WTC11 (cell line): Measurements from ENCODE around the gene CMTM1. TPM values are rescaled to one million over a fixed set of nuclear protein-coding genes. Genes with fewer than 3 reads are reported as not detected.

Experiments
- ATAC-seq: fragments of 200-7000 bp; cut with Tn5 transposase; 2 replicates; pipeline ENCODE4 v1.10.0; 2021; ENCODE audit warnings: mild to moderate bottlenecking, moderate library complexity
- CTCF ChIA-PET: fragments of 300-600 bp; sonication (Branson Sonifier 250); formaldehyde crosslinking; loops from one replicate; lab custom pipeline; 2021; ENCODE audit warnings: antibody characterized with exemption; lab: Charles Lee
- POLR2A ChIA-PET: fragments of 350-600 bp; sonication (Branson Sonifier 250); formaldehyde crosslinking; loops from one replicate; lab custom pipeline; 2021; ENCODE audit warnings: antibody characterized with exemption; lab: Charles Lee
- DNase-seq: peaks from one replicate; pipeline ENCODE4 v3.0.0; 2021; ENCODE audit warnings: low spot score
- H3K27ac Mint-ChIP-seq: 2 replicates; pipeline ENCODE4 v1.8.0; 2021; ENCODE audit warnings: mixed read lengths
- H3K27me3 Mint-ChIP-seq: 2 replicates; pipeline ENCODE4 v1.8.0; 2021; ENCODE audit warnings: low read depth, mild to moderate bottlenecking, moderate library complexity, mixed read lengths
- H3K36me3 Mint-ChIP-seq: 2 replicates; pipeline ENCODE4 v1.8.0; 2021; ENCODE audit warnings: mixed read lengths
- H3K4me1 Mint-ChIP-seq: 2 replicates; pipeline ENCODE4 v1.8.0; 2022; ENCODE audit warnings: mixed read lengths
- H3K4me3 Mint-ChIP-seq: 2 replicates; pipeline ENCODE4 v1.8.0; 2021; ENCODE audit warnings: mild to moderate bottlenecking, moderate library complexity, mixed read lengths
- H3K9me3 Mint-ChIP-seq: 2 replicates; pipeline ENCODE4 v1.8.0; 2021; ENCODE audit warnings: mixed read lengths
- ATF1 ChIP-seq: sonication (generic); formaldehyde crosslinking; IDR thresholded peaks from 2 replicates; pipeline ENCODE4 v1.8.1; 2023; ENCODE audit warnings: mild to moderate bottlenecking, moderate library complexity, missing genetic modification reagents
- CREB1 ChIP-seq: sonication (generic); formaldehyde crosslinking; IDR thresholded peaks from 2 replicates; pipeline ENCODE4 v1.8.0; 2023; ENCODE audit warnings: mild to moderate bottlenecking, missing genetic modification reagents
- ELF4 ChIP-seq: sonication (generic); formaldehyde crosslinking; IDR thresholded peaks from 2 replicates; pipeline ENCODE4 v1.8.1; 2022; ENCODE audit warnings: low read depth, mild to moderate bottlenecking, moderate library complexity, missing genetic modification reagents
- ESRRA ChIP-seq: sonication (generic); formaldehyde crosslinking; IDR thresholded peaks from 2 replicates; pipeline ENCODE4 v1.8.1; 2022; ENCODE audit warnings: mild to moderate bottlenecking, missing genetic modification reagents, borderline replicate concordance
- FOXP1 ChIP-seq: sonication (generic); formaldehyde crosslinking; IDR thresholded peaks from 2 replicates; pipeline ENCODE4 v1.8.0; 2022; ENCODE audit warnings: missing genetic modification reagents, mild to moderate bottlenecking, moderate library complexity, borderline replicate concordance
- GTF2I ChIP-seq: fragments of 250-450 bp; sonication (Bioruptor Pico); conservative IDR thresholded peaks from 2 replicates; pipeline ENCODE4 v1.4.0; 2021; ENCODE audit warnings: mild to moderate bottlenecking
- MYBL2 ChIP-seq: sonication (generic); formaldehyde crosslinking; IDR thresholded peaks from 2 replicates; pipeline ENCODE4 v1.8.1; 2023; ENCODE audit warnings: mild to moderate bottlenecking, moderate library complexity, missing genetic modification reagents
- NFATC4 ChIP-seq: fragments of 250-450 bp; sonication (Bioruptor Pico); IDR thresholded peaks from 2 replicates; pipeline ENCODE4 v1.9.0; 2021; ENCODE audit warnings: mild to moderate bottlenecking
- NFE2L1 ChIP-seq: sonication (generic); formaldehyde crosslinking; IDR thresholded peaks from 2 replicates; pipeline ENCODE4 v1.8.1; 2023; ENCODE audit warnings: missing genetic modification reagents
- NR1H2 ChIP-seq: sonication (generic); formaldehyde crosslinking; IDR thresholded peaks from 2 replicates; pipeline ENCODE4 v1.9.0; 2021; ENCODE audit warnings: mild to moderate bottlenecking, moderate library complexity, missing genetic modification reagents
- NR2C2 ChIP-seq: sonication (generic); formaldehyde crosslinking; IDR thresholded peaks from 2 replicates; pipeline ENCODE4 v1.8.0; 2022; ENCODE audit warnings: mild to moderate bottlenecking, missing genetic modification reagents
- NR3C1 ChIP-seq: sonication (generic); formaldehyde crosslinking; conservative IDR thresholded peaks from 2 replicates; pipeline ENCODE4 v1.8.1; 2023; ENCODE audit warnings: low read depth, mild to moderate bottlenecking, missing genetic modification reagents
- RELA ChIP-seq: sonication (generic); formaldehyde crosslinking; IDR thresholded peaks from 2 replicates; pipeline ENCODE4 v1.8.1; 2022; ENCODE audit warnings: missing genetic modification reagents, mild to moderate bottlenecking, borderline replicate concordance
- SMAD4 ChIP-seq: sonication (generic); formaldehyde crosslinking; IDR thresholded peaks from 2 replicates; pipeline ENCODE4 v1.8.0; 2022; ENCODE audit warnings: mild to moderate bottlenecking, missing genetic modification reagents
- SP1 ChIP-seq: sonication (generic); formaldehyde crosslinking; conservative IDR thresholded peaks from 2 replicates; pipeline ENCODE4 v1.8.1; 2022; ENCODE audit warnings: missing genetic modification reagents
- TEAD4 ChIP-seq: sonication (generic); formaldehyde crosslinking; IDR thresholded peaks from 2 replicates; pipeline ENCODE4 v1.8.0; 2022; ENCODE audit warnings: mild to moderate bottlenecking, missing genetic modification reagents
- TP53 ChIP-seq: sonication (generic); formaldehyde crosslinking; IDR thresholded peaks from 2 replicates; pipeline ENCODE4 v1.8.1; 2023; ENCODE audit warnings: mild to moderate bottlenecking, missing genetic modification reagents
- ZNF138 ChIP-seq: sonication (generic); formaldehyde crosslinking; conservative IDR thresholded peaks from 2 replicates; pipeline ENCODE4 v1.8.1; 2022; ENCODE audit warnings: mild to moderate bottlenecking, moderate library complexity, missing genetic modification reagents
- ZNF263 ChIP-seq: sonication (generic); formaldehyde crosslinking; IDR thresholded peaks from 2 replicates; pipeline ENCODE4 v1.8.1; 2022; ENCODE audit warnings: low read depth, mild to moderate bottlenecking, moderate library complexity, missing genetic modification reagents
- ZNF317 ChIP-seq: sonication (generic); formaldehyde crosslinking; IDR thresholded peaks from 2 replicates; pipeline ENCODE4 v1.8.1; 2023; ENCODE audit warnings: low read depth, mild to moderate bottlenecking, moderate library complexity, missing genetic modification reagents, borderline replicate concordance
- ZNF671 ChIP-seq: fragments of 250-450 bp; sonication (Bioruptor Pico); IDR thresholded peaks from 2 replicates; pipeline ENCODE4 v1.8.0; 2021; ENCODE audit warnings: mild to moderate bottlenecking
- total RNA-seq: library from RNA; stranded (reverse); gene quantifications from 3 replicates; pipeline ENCODE4 v1.2.3, GENCODE V29; 2021
- TF ChIP-seq, protein P1 (sequence below): fragments of 250-450 bp; sonication (Bioruptor Pico); IDR thresholded peaks from 2 replicates; pipeline ENCODE4 v1.9.0; 2021; ENCODE audit warnings: mild to moderate bottlenecking
- TF ChIP-seq, protein P2 (sequence below): sonication (generic); formaldehyde crosslinking; IDR thresholded peaks from 2 replicates; pipeline ENCODE4 v1.8.0; 2023; ENCODE audit warnings: mild to moderate bottlenecking, missing genetic modification reagents
- TF ChIP-seq, protein P3 (sequence below): sonication (generic); formaldehyde crosslinking; IDR thresholded peaks from 2 replicates; pipeline ENCODE4 v1.8.1; 2023; ENCODE audit warnings: mild to moderate bottlenecking, missing genetic modification reagents, moderate library complexity
- TF ChIP-seq, protein P4 (sequence below): sonication (generic); formaldehyde crosslinking; IDR thresholded peaks from 2 replicates; pipeline ENCODE4 v1.8.1; 2022; ENCODE audit warnings: mild to moderate bottlenecking, moderate library complexity, missing genetic modification reagents
- TF ChIP-seq, protein P5 (sequence below): sonication (generic); formaldehyde crosslinking; IDR thresholded peaks from 2 replicates; pipeline ENCODE4 v1.8.0; 2022; ENCODE audit warnings: mild to moderate bottlenecking, missing genetic modification reagents

CMTM1 gene
- total RNA-seq, 1 experiment from 2014 or later, result 1.6 TPM

DNA sequence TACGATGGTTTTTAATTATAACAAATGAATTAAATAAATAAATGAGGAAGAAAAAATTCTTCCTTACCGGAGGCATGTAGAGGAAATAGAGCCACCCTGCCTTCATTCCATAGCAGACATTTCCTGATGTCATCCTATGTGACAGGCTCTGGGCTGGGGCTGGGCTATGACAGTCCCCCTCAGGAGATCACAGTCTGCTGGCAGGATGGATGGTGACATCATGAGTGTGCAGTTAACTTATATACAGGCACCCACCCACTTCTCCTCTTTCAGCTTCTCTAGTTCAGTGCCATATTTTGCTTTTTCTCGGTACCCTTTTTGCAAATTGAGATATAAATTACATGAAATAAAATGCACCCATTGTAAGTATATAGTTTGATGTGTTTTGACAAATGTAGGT lies 31.9 kb downstream of the CMTM1 start:
- H3K4me3 Mint-ChIP-seq, result no peak overlapping the region
- POLR2A ChIA-PET, result interaction anchor here (0.6 kb wide), 1 partner anchor 1012 kb away, joined by 6 read pairs; no protein-coding TSS in a partner anchor
- no peak for ATAC-seq
- TF ChIP-seq SP1 (CRISPR knock-in tag) (no peak), FOXP1 (CRISPR knock-in tag) (no peak), TP53 (CRISPR knock-in tag) (no peak), RELA (no peak)
- DNase-seq, result no peak
- H3K27ac Mint-ChIP-seq, result no peak overlapping the region
- CTCF ChIA-PET, result interaction anchor here (1.1 to 3.4 kb wide), 2 partner anchors 9 to 10 kb away, joined by 3 to 14 read pairs; no protein-coding TSS in a partner anchor
- H3K27me3 Mint-ChIP-seq, result peaks cover 6% of the 10 kb centered on the region; the same call in 1 of the 2 replicates
- H3K4me1 Mint-ChIP-seq, result peaks cover 4% of the 10 kb centered on the region
- H3K36me3 Mint-ChIP-seq, result no peaks in the 10 kb centered on the region
- H3K9me3 Mint-ChIP-seq, result no peaks in the 10 kb centered on the region

DNA sequence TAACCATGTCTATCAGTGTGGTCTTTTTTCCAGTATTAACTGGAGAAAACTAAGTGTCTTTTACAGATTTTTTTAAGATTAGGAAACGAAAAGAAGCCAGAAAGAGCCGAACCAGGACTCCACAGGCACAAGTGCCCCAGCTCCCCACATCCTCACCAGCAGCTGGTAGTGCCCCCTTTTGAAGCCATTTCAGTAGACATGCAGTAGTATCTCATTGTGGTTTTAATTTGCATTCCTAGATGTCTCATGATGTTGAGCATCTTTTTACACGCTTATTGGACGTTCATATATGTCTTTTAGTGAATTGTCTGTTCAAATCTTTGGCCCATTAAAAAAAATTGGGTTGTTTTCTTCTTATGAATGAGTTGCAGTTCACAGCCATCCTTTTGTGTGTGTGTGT lies 33.5 kb downstream of the CMTM1 start:
- no peak overlapping the region for H3K27ac Mint-ChIP-seq
- CTCF ChIA-PET, result interaction anchor here (3.4 kb wide), 1 partner anchor 8 kb away, joined by 14 read pairs; no protein-coding TSS in a partner anchor
- peaks cover 10% of the 10 kb centered on the region for H3K4me1 Mint-ChIP-seq
- H3K4me3 Mint-ChIP-seq, result no peak overlapping the region
- peaks cover 6% of the 10 kb centered on the region; the same call in 1 of the 2 replicates for H3K27me3 Mint-ChIP-seq
- POLR2A ChIA-PET, result interaction anchor here (0.6 kb wide), 1 partner anchor 101 kb away, joined by 8 read pairs; no protein-coding TSS in a partner anchor
- no peak for TF ChIP-seq GTF2I (CRISPR knock-in tag)
- no peak for TF ChIP-seq ZNF138 (CRISPR knock-in tag)
- TF ChIP-seq ESRRA (CRISPR knock-in tag), result no peak
- TF ChIP-seq CREB1 (CRISPR knock-in tag), result no peak
- TF ChIP-seq ZNF671 (CRISPR knock-in tag), result no peak
- TF ChIP-seq ELF4, result no peak
- TF ChIP-seq NFATC4 (CRISPR knock-in tag), result no peak
- no peak for ATAC-seq
- no peaks in the 10 kb centered on the region for H3K36me3 Mint-ChIP-seq
- no peaks in the 10 kb centered on the region for H3K9me3 Mint-ChIP-seq
- DNase-seq, result no peak

DNA sequence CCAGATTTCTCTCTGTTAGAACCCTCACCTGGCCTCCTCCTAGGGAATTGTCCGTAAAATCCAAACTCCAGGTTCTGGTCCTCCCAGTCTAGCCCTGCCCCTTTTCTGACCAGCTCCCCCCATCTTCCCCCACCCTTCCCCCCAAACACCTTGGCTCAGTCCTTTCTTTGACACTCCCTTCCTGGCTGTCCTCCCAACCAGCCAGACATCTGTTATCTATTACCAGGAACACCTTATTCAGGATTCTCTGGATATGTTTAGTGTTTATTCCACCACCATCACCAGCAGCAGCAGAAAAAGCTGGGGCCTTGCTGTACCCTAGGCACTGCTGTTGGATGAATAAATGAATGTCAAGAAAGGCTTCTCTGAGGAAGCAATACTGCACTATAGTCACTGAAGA lies 34.2 kb downstream of the CMTM1 start:
- Mint-ChIP-seq H3K27me3 (peaks cover 6% of the 10 kb centered on the region; the same call in 1 of the 2 replicates), H3K4me1 (peaks cover 10% of the 10 kb centered on the region), H3K27ac (no peak overlapping the region), H3K4me3 (no peak overlapping the region), H3K36me3 (no peaks in the 10 kb centered on the region), H3K9me3 (no peaks in the 10 kb centered on the region)
- ChIA-PET CTCF (interaction anchor here (0.9 kb wide), 1 partner anchor 50 kb away, joined by 5 read pairs; no protein-coding TSS in a partner anchor), POLR2A (no interaction called here)
- ATAC-seq (no peak), DNase-seq (no peak)
- TF ChIP-seq ZNF317 (CRISPR knock-in tag) (no peak), NR2C2 (no peak), ZNF263 (CRISPR knock-in tag) (no peak), NR1H2 (CRISPR knock-in tag) (no peak), SP1 (CRISPR knock-in tag) (no peak), TEAD4 (CRISPR knock-in tag) (no peak), NFE2L1 (CRISPR knock-in tag) (no peak), MYBL2 (CRISPR knock-in tag) (no peak), NR3C1 (CRISPR knock-in tag) (no peak), RELA (no peak), SMAD4 (CRISPR knock-in tag) (no peak), ATF1 (CRISPR knock-in tag) (no peak)
- TF ChIP-seq, protein P1, sequence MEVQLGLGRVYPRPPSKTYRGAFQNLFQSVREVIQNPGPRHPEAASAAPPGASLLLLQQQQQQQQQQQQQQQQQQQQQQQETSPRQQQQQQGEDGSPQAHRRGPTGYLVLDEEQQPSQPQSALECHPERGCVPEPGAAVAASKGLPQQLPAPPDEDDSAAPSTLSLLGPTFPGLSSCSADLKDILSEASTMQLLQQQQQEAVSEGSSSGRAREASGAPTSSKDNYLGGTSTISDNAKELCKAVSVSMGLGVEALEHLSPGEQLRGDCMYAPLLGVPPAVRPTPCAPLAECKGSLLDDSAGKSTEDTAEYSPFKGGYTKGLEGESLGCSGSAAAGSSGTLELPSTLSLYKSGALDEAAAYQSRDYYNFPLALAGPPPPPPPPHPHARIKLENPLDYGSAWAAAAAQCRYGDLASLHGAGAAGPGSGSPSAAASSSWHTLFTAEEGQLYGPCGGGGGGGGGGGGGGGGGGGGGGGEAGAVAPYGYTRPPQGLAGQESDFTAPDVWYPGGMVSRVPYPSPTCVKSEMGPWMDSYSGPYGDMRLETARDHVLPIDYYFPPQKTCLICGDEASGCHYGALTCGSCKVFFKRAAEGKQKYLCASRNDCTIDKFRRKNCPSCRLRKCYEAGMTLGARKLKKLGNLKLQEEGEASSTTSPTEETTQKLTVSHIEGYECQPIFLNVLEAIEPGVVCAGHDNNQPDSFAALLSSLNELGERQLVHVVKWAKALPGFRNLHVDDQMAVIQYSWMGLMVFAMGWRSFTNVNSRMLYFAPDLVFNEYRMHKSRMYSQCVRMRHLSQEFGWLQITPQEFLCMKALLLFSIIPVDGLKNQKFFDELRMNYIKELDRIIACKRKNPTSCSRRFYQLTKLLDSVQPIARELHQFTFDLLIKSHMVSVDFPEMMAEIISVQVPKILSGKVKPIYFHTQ (CRISPR knock-in tag), result no peak
- TF ChIP-seq, protein P2, sequence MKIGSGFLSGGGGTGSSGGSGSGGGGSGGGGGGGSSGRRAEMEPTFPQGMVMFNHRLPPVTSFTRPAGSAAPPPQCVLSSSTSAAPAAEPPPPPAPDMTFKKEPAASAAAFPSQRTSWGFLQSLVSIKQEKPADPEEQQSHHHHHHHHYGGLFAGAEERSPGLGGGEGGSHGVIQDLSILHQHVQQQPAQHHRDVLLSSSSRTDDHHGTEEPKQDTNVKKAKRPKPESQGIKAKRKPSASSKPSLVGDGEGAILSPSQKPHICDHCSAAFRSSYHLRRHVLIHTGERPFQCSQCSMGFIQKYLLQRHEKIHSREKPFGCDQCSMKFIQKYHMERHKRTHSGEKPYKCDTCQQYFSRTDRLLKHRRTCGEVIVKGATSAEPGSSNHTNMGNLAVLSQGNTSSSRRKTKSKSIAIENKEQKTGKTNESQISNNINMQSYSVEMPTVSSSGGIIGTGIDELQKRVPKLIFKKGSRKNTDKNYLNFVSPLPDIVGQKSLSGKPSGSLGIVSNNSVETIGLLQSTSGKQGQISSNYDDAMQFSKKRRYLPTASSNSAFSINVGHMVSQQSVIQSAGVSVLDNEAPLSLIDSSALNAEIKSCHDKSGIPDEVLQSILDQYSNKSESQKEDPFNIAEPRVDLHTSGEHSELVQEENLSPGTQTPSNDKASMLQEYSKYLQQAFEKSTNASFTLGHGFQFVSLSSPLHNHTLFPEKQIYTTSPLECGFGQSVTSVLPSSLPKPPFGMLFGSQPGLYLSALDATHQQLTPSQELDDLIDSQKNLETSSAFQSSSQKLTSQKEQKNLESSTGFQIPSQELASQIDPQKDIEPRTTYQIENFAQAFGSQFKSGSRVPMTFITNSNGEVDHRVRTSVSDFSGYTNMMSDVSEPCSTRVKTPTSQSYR (CRISPR knock-in tag), result no peak
- TF ChIP-seq, protein P3, sequence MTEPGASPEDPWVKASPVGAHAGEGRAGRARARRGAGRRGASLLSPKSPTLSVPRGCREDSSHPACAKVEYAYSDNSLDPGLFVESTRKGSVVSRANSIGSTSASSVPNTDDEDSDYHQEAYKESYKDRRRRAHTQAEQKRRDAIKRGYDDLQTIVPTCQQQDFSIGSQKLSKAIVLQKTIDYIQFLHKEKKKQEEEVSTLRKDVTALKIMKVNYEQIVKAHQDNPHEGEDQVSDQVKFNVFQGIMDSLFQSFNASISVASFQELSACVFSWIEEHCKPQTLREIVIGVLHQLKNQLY (CRISPR knock-in tag), result no peak
- TF ChIP-seq, protein P4, sequence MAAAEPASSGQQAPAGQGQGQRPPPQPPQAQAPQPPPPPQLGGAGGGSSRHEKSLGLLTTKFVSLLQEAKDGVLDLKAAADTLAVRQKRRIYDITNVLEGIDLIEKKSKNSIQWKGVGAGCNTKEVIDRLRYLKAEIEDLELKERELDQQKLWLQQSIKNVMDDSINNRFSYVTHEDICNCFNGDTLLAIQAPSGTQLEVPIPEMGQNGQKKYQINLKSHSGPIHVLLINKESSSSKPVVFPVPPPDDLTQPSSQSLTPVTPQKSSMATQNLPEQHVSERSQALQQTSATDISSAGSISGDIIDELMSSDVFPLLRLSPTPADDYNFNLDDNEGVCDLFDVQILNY, result no peak
- TF ChIP-seq, protein P5, sequence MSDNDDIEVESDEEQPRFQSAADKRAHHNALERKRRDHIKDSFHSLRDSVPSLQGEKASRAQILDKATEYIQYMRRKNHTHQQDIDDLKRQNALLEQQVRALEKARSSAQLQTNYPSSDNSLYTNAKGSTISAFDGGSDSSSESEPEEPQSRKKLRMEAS, result no peak
